ENCODE measurements around the gene ADAM23. TPM values are rescaled to one million over a fixed set of nuclear protein-coding genes. Genes with fewer than 3 reads are reported as not detected.

ADAM23 gene
- total and polyA plus RNA-seq, 2 donors from 2014 or later: 1.0 to 2.5 TPM

DNA sequence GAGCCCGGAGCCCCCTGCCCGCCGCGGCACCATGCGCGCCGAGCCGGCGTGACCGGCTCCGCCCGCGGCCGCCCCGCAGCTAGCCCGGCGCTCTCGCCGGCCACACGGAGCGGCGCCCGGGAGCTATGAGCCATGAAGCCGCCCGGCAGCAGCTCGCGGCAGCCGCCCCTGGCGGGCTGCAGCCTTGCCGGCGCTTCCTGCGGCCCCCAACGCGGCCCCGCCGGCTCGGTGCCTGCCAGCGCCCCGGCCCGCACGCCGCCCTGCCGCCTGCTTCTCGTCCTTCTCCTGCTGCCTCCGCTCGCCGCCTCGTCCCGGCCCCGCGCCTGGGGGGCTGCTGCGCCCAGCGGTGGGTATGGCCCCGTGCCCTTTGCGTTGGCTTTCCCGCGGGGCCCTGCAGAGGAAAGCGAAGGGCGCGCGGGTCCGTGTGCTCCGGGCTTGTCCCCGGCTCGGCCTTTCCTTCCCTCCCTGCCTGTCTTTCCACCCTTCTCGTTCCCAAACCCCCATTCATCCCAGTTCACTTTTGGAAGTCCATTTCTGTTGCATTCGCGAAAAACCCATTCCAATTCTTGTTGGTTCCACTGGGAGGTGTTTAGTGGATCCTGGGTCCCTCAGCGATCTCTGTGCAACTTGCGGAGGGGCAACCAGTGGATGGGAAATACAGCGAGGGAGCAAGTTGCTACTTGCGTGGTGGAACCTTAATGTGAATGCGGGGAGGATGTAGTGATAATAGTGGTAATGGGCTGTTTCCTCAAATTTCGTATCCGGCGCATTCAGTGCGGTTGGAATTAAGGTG, 599 bp downstream of the ADAM23 start:
- TF ChIP-seq CTCF (IDR thresholded peaks at IDR 0.05; ENCODE audit: borderline replicate concordance, extremely low read depth, insufficient read depth): no peak
- DNase-seq: peak; percentile 38 to 70 (median 56)
- Histone ChIP-seq H3K4me1 (ENCODE audit: control insufficient read depth in 2 of 3, insufficient read depth in 2 of 3, low read depth in 1 of 3, low read length in 3 of 3) (peaks cover 0 to 10% (median 0%) of the 10 kb centered on the region in 3 donors), H3K27ac (ENCODE audit: low read depth in 2 of 2, low read length in 2 of 2) (no peak overlapping the region), H3K36me3 (ENCODE audit: control insufficient read depth in 2 of 3, insufficient read depth in 3 of 3, low read length in 3 of 3) (no peaks in the 10 kb centered on the region), H3K9me3 (ENCODE audit: control insufficient read depth in 2 of 3, insufficient read depth in 1 of 3, low read length in 3 of 3) (no peaks in the 10 kb centered on the region), H3K27me3 (ENCODE audit: control insufficient read depth, insufficient read depth, low read length) (peaks cover 11% of the 10 kb centered on the region), H3K4me3 (ENCODE audit: low read length in 3 of 3) (peak overlapping the region in 2 of 3 donors; percentile 34 to 37), H3K9ac (ENCODE audit: low read length in 3 of 3) (no peak overlapping the region)
- intact Hi-C loops (cut with DNase I): no loop called here
- no peak for FAIRE-seq

GRCh38 chr2:206445948-206446347, 2.6 kb downstream of the ADAM23 start:
- TF ChIP-seq CTCF (IDR thresholded peaks at IDR 0.05; ENCODE audit: borderline replicate concordance, extremely low read depth, insufficient read depth): no peak
- Histone ChIP-seq H3K27me3 (ENCODE audit: control insufficient read depth, insufficient read depth, low read length) (peaks cover 11% of the 10 kb centered on the region), H3K4me1 (ENCODE audit: control insufficient read depth in 2 of 3, insufficient read depth in 2 of 3, low read depth in 1 of 3, low read length in 3 of 3) (peaks cover 0 to 10% (median 0%) of the 10 kb centered on the region in 3 donors), H3K9me3 (ENCODE audit: control insufficient read depth in 2 of 3, insufficient read depth in 1 of 3, low read length in 3 of 3) (no peaks in the 10 kb centered on the region), H3K27ac (ENCODE audit: low read depth in 2 of 2, low read length in 2 of 2) (no peak overlapping the region), H3K4me3 (ENCODE audit: low read length in 3 of 3) (no peak overlapping the region), H3K9ac (ENCODE audit: low read length in 3 of 3) (no peak overlapping the region), H3K36me3 (ENCODE audit: control insufficient read depth in 2 of 3, insufficient read depth in 3 of 3, low read length in 3 of 3) (no peaks in the 10 kb centered on the region)
- FAIRE-seq: no peak
- intact Hi-C loops (cut with DNase I): no loop called here
- no peak for DNase-seq

DNA sequence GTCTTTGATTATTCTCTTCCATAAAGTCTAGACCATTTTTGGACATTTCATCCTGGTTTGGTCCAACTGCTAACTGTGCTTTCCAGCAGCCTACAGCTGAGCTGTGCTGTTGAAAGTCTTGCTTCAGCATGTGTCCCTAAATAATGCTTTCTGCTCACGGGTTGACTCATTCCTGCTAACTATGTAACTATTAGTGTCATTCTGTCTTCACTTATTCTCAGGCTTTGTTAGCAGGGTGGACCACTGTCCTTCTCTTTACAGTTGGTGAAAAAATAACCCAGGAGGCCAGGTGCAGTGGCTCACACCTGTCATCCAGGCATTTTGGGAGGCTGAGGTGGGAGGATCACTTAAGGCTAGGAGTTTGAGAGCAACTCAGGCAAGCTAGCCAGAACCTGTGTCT, 8.9 kb downstream of the ADAM23 start:
- Histone ChIP-seq H3K36me3 (ENCODE audit: control insufficient read depth in 2 of 3, insufficient read depth in 3 of 3, low read length in 3 of 3) (no peaks in the 10 kb centered on the region), H3K27me3 (ENCODE audit: control insufficient read depth, insufficient read depth, low read length) (no peaks in the 10 kb centered on the region), H3K9ac (ENCODE audit: low read length in 3 of 3) (no peak overlapping the region), H3K4me3 (ENCODE audit: low read length in 3 of 3) (no peak overlapping the region), H3K9me3 (ENCODE audit: control insufficient read depth in 2 of 3, insufficient read depth in 1 of 3, low read length in 3 of 3) (no peaks in the 10 kb centered on the region), H3K27ac (ENCODE audit: low read depth in 2 of 2, low read length in 2 of 2) (no peak overlapping the region), H3K4me1 (ENCODE audit: control insufficient read depth in 2 of 3, insufficient read depth in 2 of 3, low read depth in 1 of 3, low read length in 3 of 3) (no peaks in the 10 kb centered on the region)
- intact Hi-C loops (cut with DNase I): no loop called here
- no peak for TF ChIP-seq CTCF (IDR thresholded peaks at IDR 0.05; ENCODE audit: borderline replicate concordance, extremely low read depth, insufficient read depth)
- FAIRE-seq (no peak), DNase-seq (no peak)
